Hindlimb muscle (tissue), 1 donor: ENCODE data around the gene FXN. TPM values are rescaled to one million over a fixed set of nuclear protein-coding genes. Genes with fewer than 3 reads are reported as not detected.
"Not testable (repeated sequence)": the region's sequence is repeated elsewhere in the genome, so short reads cannot be mapped to it uniquely, and the experiment has no call there.

Experiments used
- DNase-seq: peaks from one replicate; pipeline ENCODE4 v3.0.0-alpha.2; 2013
- polyA plus RNA-seq: library from polyadenylated mRNA; unstranded; fragments of 120-200 nt; gene quantifications from one replicate; pipeline ENCODE4 v1.2.1, GENCODE V29; 2013; ENCODE audit not compliant: insufficient read length

FXN gene
- polyA plus RNA-seq, 1 donor, result 12.9 TPM

- DNase-seq, result no peak
Measured at GRCh38 chr9:69027355-69028097, 8.0 kb upstream of the FXN start.

- DNase-seq, result no peak
Measured at GRCh38 chr9:69028754-69029153, 6.8 kb upstream of the FXN start.

GRCh38 chr9:69029535-69029934 is 6.0 kb upstream of the FXN start:
- DNase-seq, result no peak

GRCh38 chr9:69030851-69031645 is 4.5 kb upstream of the FXN start:
- no peak for DNase-seq

GRCh38 chr9:69034071-69034470 is 1.5 kb upstream of the FXN start:
- DNase-seq, result no peak

GRCh38 chr9:69036309-69036708 is 757 bp downstream of the FXN start:
- DNase-seq, result no peak

- DNase-seq, result no peak
Measured at GRCh38 chr9:69036799-69037198, 1.2 kb downstream of the FXN start.

GRCh38 chr9:69040646-69041045 is 5.1 kb downstream of the FXN start:
- DNase-seq, result no peak

- DNase-seq, result no peak
Measured at GRCh38 chr9:69044240-69045219, 9.0 kb downstream of the FXN start.

- no peak for DNase-seq
Measured at GRCh38 chr9:69045821-69046220, 10.3 kb downstream of the FXN start.

GRCh38 chr9:69046723-69047122 is 11.2 kb downstream of the FXN start:
- no peak for DNase-seq

- DNase-seq, result no peak
Measured at GRCh38 chr9:69047371-69047770, 11.8 kb downstream of the FXN start.

GRCh38 chr9:69049094-69049493 is 13.5 kb downstream of the FXN start:
- DNase-seq, result no peak

GRCh38 chr9:69050936-69051335 is 15.4 kb downstream of the FXN start:
- not testable (repeated sequence) for DNase-seq

- no peak for DNase-seq
Measured at GRCh38 chr9:69054989-69055388, 19.4 kb downstream of the FXN start.

- DNase-seq, result no peak
Measured at GRCh38 chr9:69056191-69056815, 20.8 kb downstream of the FXN start.

GRCh38 chr9:69058101-69058500 is 22.5 kb downstream of the FXN start:
- DNase-seq, result no peak

GRCh38 chr9:69060766-69061165 is 25.2 kb downstream of the FXN start:
- DNase-seq, result no peak

GRCh38 chr9:69062195-69062594 is 26.6 kb downstream of the FXN start:
- DNase-seq, result no peak

- no peak for DNase-seq
Measured at GRCh38 chr9:69063839-69064238, 28.3 kb downstream of the FXN start.

- no peak for DNase-seq
Measured at GRCh38 chr9:69065660-69066059, 30.1 kb downstream of the FXN start.

- DNase-seq, result no peak
Measured at GRCh38 chr9:69066955-69067354, 31.4 kb downstream of the FXN start.
